Measurements from ENCODE around the gene C1orf21.

C1orf21 gene

GRCh38 chr1:184557423-184558347 is 170.9 kb downstream of the C1orf21 start:
- DNase-seq (ENCODE audit: low spot score): no peak

GRCh38 chr1:184558691-184559090 is 171.9 kb downstream of the C1orf21 start:
- DNase-seq (ENCODE audit: low spot score): no peak

GRCh38 chr1:184559117-184559713 is 172.4 kb downstream of the C1orf21 start:
- no peak for DNase-seq (ENCODE audit: low spot score)

- DNase-seq (ENCODE audit: low spot score): no peak
Measured at GRCh38 chr1:184562806-184563205, 176.0 kb downstream of the C1orf21 start.

GRCh38 chr1:184563308-184563707 is 176.5 kb downstream of the C1orf21 start:
- peak; percentile 1 for DNase-seq (ENCODE audit: low spot score)

GRCh38 chr1:184567009-184567408 is 180.2 kb downstream of the C1orf21 start:
- DNase-seq (ENCODE audit: low spot score): no peak

- DNase-seq (ENCODE audit: low spot score): no peak
Measured at GRCh38 chr1:184567637-184568036, 180.8 kb downstream of the C1orf21 start.

GRCh38 chr1:184568148-184568547 is 181.3 kb downstream of the C1orf21 start:
- DNase-seq (ENCODE audit: low spot score): no peak

GRCh38 chr1:184569106-184569505 is 182.3 kb downstream of the C1orf21 start:
- no peak for DNase-seq (ENCODE audit: low spot score)

GRCh38 chr1:184574588-184574987 is 187.8 kb downstream of the C1orf21 start:
- no peak for DNase-seq (ENCODE audit: low spot score)

- DNase-seq (ENCODE audit: low spot score): no peak
Measured at GRCh38 chr1:184576822-184577221, 190.0 kb downstream of the C1orf21 start.

- DNase-seq (ENCODE audit: low spot score): no peak
Measured at GRCh38 chr1:184577319-184577718, 190.5 kb downstream of the C1orf21 start.

- DNase-seq (ENCODE audit: low spot score): no peak
Measured at GRCh38 chr1:184582411-184582810, 195.6 kb downstream of the C1orf21 start.

GRCh38 chr1:184583849-184584248 is 197.0 kb downstream of the C1orf21 start:
- DNase-seq (ENCODE audit: low spot score): no peak

- no peak for DNase-seq (ENCODE audit: low spot score)
Measured at GRCh38 chr1:184588701-184589100, 201.9 kb downstream of the C1orf21 start.

GRCh38 chr1:184590163-184590750 is 203.4 kb downstream of the C1orf21 start:
- no peak for DNase-seq (ENCODE audit: low spot score)

GRCh38 chr1:184593597-184593996 is 206.8 kb downstream of the C1orf21 start:
- no peak for DNase-seq (ENCODE audit: low spot score)

- no peak for DNase-seq (ENCODE audit: low spot score)
Measured at GRCh38 chr1:184595596-184595995, 208.8 kb downstream of the C1orf21 start.

GRCh38 chr1:184596950-184597645 is 210.3 kb downstream of the C1orf21 start:
- no peak for DNase-seq (ENCODE audit: low spot score)

- DNase-seq (ENCODE audit: low spot score): no peak
Measured at GRCh38 chr1:184597650-184598357, 211.0 kb downstream of the C1orf21 start.

GRCh38 chr1:184598403-184599193 is 211.8 kb downstream of the C1orf21 start:
- no peak for DNase-seq (ENCODE audit: low spot score)
